A549 (cell line): ENCODE results near the gene CYLD. TPM values are rescaled to one million over a fixed set of nuclear protein-coding genes. Genes with fewer than 3 reads are reported as not detected.

ENCODE experiments used
- ATAC-seq, 2 experiments: fragments of 200-7000 bp in 1 of 2; fragments of >200 bp in 1 of 2; cut with Nextera tagmentation in 1 of 2; cut with Tn5 transposase in 1 of 2; 3 replicates each; pipeline versions ENCODE4 v1.8.0 to v1.9.1; 2018 to 2020; ENCODE audit warnings: mild to moderate bottlenecking in 1 of 2, moderate library complexity in 1 of 2
- CTCF ChIA-PET: fragments of 300-600 bp; sonication (Branson Sonifier 250); formaldehyde crosslinking; extraction: SDS; loops from one replicate; lab custom pipeline; 2021; ENCODE audit warnings: antibody characterized with exemption, inconsistent platforms; lab: Yijun Ruan, JAX
- POLR2A ChIA-PET: fragments of 350-600 bp; formaldehyde crosslinking; extraction: SDS; loops from one replicate; lab custom pipeline; 2021; ENCODE audit warnings: antibody characterized with exemption, inconsistent platforms; lab: Yijun Ruan, JAX
- DNase-seq, 2 experiments: peaks; one replicate each; pipeline versions ENCODE4 v3.0.0 to v3.0.0-alpha.2; 2011 to 2016; ENCODE audit warnings: low read depth in 1 of 2, low spot score in 1 of 2
- FAIRE-seq: peaks from 2 replicates; lab custom pipeline; 2011; peaks lifted over from hg19 to GRCh38; lab: Jason Lieb, UNC
- H3K27ac ChIP-seq, 2 experiments: fragments of >200 bp; sonication (Bioruptor Twin); formaldehyde crosslinking; 3 replicates each; pipeline ENCODE4 v1.5.1; 2016 to 2017
- H3K4me1 ChIP-seq: fragments of >200 bp; sonication (Bioruptor Twin); formaldehyde crosslinking; 3 replicates; pipeline ENCODE4 v1.6.1; 2016
- H3K4me2 ChIP-seq: fragments of >200 bp; sonication (Bioruptor Twin); formaldehyde crosslinking; 3 replicates; pipeline ENCODE4 v1.6.1; 2016
- H3K4me3 ChIP-seq: fragments of >200 bp; sonication (Bioruptor Twin); formaldehyde crosslinking; 3 replicates; pipeline ENCODE4 v1.5.1; 2016
- H3K9me3 ChIP-seq: fragments of >200 bp; sonication (Bioruptor Twin); formaldehyde crosslinking; 3 replicates; pipeline ENCODE4 v1.6.1; 2016
- ATOH8 ChIP-seq: fragments of 250-450 bp; sonication (Bioruptor Pico); IDR thresholded peaks from 2 replicates; pipeline ENCODE4 v1.5.0; 2020; ENCODE audit warnings: low read depth, mild to moderate bottlenecking, moderate library complexity
- BCL3 ChIP-seq: fragments of >200 bp; sonication (Bioruptor Twin); formaldehyde crosslinking; IDR thresholded peaks from 3 replicates; pipeline ENCODE4 v1.6.1; 2016
- CEBPB ChIP-seq, 2 experiments: fragments of >200 bp in 1 of 2; sonication (Bioruptor Twin) in 1 of 2; formaldehyde crosslinking in 1 of 2; IDR thresholded peaks; 2 replicates each; pipeline ENCODE4 v1.6.1; 2012 to 2016
- CHD4 ChIP-seq: fragments of 200-600 bp; sonication (generic); IDR thresholded peaks from 2 replicates; pipeline ENCODE4 v1.6.1; 2016; ENCODE audit warnings: antibody characterized with exemption, mild to moderate bottlenecking, borderline replicate concordance
- E2F6 ChIP-seq: IDR thresholded peaks from 2 replicates; pipeline ENCODE4 v1.6.1; 2012; ENCODE audit warnings: low read depth, borderline replicate concordance
- EHF ChIP-seq: fragments of 250-450 bp; sonication (Bioruptor Pico); IDR thresholded peaks from 2 replicates; pipeline ENCODE4 v1.5.0; 2020; ENCODE audit warnings: mild to moderate bottlenecking
- EP300 ChIP-seq, 2 experiments: fragments of >200 bp; sonication (Bioruptor Twin); formaldehyde crosslinking; IDR thresholded peaks; 2 replicates in 1 of 2; 3 replicates in 1 of 2; pipeline ENCODE4 v1.6.1; 2016 to 2017
- ESRRA ChIP-seq: fragments of 150-350 bp; IDR thresholded peaks from 2 replicates; pipeline ENCODE4 v1.6.1; 2014; ENCODE audit warnings: mild to moderate bottlenecking, low read length, borderline replicate concordance
- FOSB ChIP-seq: fragments of 250-450 bp; sonication (Bioruptor Pico); IDR thresholded peaks from 2 replicates; pipeline ENCODE4 v1.5.0; 2020; ENCODE audit warnings: mild to moderate bottlenecking, moderate library complexity
- FOSL2 ChIP-seq, 2 experiments: fragments of 450-650 bp in 1 of 2; fragments of >200 bp in 1 of 2; sonication (Bioruptor Twin) in 1 of 2; formaldehyde crosslinking; IDR thresholded peaks; 2 replicates each; pipeline versions ENCODE4 v1.5.0 to v1.6.1; 2016 to 2020; ENCODE audit warnings: mild to moderate bottlenecking in 1 of 2, moderate library complexity in 1 of 2
- FOXS1 ChIP-seq: fragments of 250-450 bp; sonication (Bioruptor Pico); IDR thresholded peaks from 2 replicates; pipeline ENCODE4 v1.5.0; 2020; ENCODE audit warnings: mild to moderate bottlenecking, moderate library complexity
- HES2 ChIP-seq: fragments of >200 bp; sonication (Bioruptor Twin); formaldehyde crosslinking; IDR thresholded peaks from 2 replicates; pipeline ENCODE4 v1.6.1; 2016
- HEYL ChIP-seq: fragments of 250-450 bp; sonication (Bioruptor Pico); IDR thresholded peaks from 2 replicates; pipeline ENCODE4 v1.8.0; 2021; ENCODE audit warnings: mild to moderate bottlenecking, moderate library complexity
- HMGXB4 ChIP-seq: fragments of 250-450 bp; sonication (Bioruptor Pico); IDR thresholded peaks from 2 replicates; pipeline ENCODE4 v1.5.0; 2021; ENCODE audit warnings: mild to moderate bottlenecking, moderate library complexity, borderline replicate concordance
- HOXA7 ChIP-seq: fragments of 250-450 bp; sonication (Bioruptor Pico); IDR thresholded peaks from 2 replicates; pipeline ENCODE4 v1.5.0; 2020; ENCODE audit warnings: mild to moderate bottlenecking, moderate library complexity
- JUN ChIP-seq, 2 experiments: fragments of >200 bp; sonication (Bioruptor Twin); formaldehyde crosslinking; IDR thresholded peaks; 2 replicates in 1 of 2; 3 replicates in 1 of 2; pipeline ENCODE4 v1.6.1; 2016 to 2017
- JUNB ChIP-seq: fragments of >200 bp; sonication (Bioruptor Twin); formaldehyde crosslinking; IDR thresholded peaks from 2 replicates; pipeline ENCODE4 v1.6.1; 2016
- KDM5A ChIP-seq: fragments of 200-600 bp; sonication (generic); IDR thresholded peaks from 2 replicates; pipeline ENCODE4 v1.6.1; 2016; ENCODE audit warnings: antibody characterized with exemption, mild to moderate bottlenecking
- MAFK ChIP-seq: fragments of 450-650 bp; IDR thresholded peaks from 2 replicates; pipeline ENCODE4 v1.6.1; 2014; ENCODE audit not compliant: partially characterized antibody
- MAX ChIP-seq: IDR thresholded peaks from 2 replicates; pipeline ENCODE4 v1.6.1; 2012
- MAZ ChIP-seq: fragments of 150-350 bp; IDR thresholded peaks from 2 replicates; pipeline ENCODE4 v1.6.1; 2014; ENCODE audit warnings: antibody characterized with exemption, low read depth, low read length, borderline replicate concordance
- NR3C1 ChIP-seq: fragments of >200 bp; sonication (Bioruptor Twin); formaldehyde crosslinking; IDR thresholded peaks from 3 replicates; pipeline ENCODE4 v1.6.1; 2017
- RARB ChIP-seq: fragments of 250-450 bp; sonication (Bioruptor Pico); IDR thresholded peaks from 2 replicates; pipeline ENCODE4 v1.8.0; 2021; ENCODE audit warnings: mild to moderate bottlenecking, moderate library complexity
- RFX5 ChIP-seq: fragments of 450-650 bp; IDR thresholded peaks from 2 replicates; pipeline ENCODE4 v1.7.1; 2014; ENCODE audit warnings: antibody characterized with exemption, mild to moderate bottlenecking, moderate library complexity
- SREBF2 ChIP-seq: fragments of 450-650 bp; IDR thresholded peaks from 2 replicates; pipeline ENCODE4 v1.6.1; 2014; ENCODE audit warnings: mild to moderate bottlenecking, moderate library complexity
- USF2 ChIP-seq: fragments of 450-650 bp; IDR thresholded peaks from 2 replicates; pipeline ENCODE4 v1.6.1; 2014; ENCODE audit warnings: antibody characterized with exemption
- ZFP36 ChIP-seq: fragments of 450-650 bp; IDR thresholded peaks from 2 replicates; pipeline ENCODE4 v1.6.1; 2014; ENCODE audit warnings: borderline replicate concordance; ENCODE audit not compliant: partially characterized antibody
- ZNF302 ChIP-seq: fragments of 250-450 bp; sonication (Bioruptor Pico); IDR thresholded peaks from 2 replicates; pipeline ENCODE4 v1.9.0; 2021; ENCODE audit warnings: inconsistent platforms, mild to moderate bottlenecking, moderate library complexity
- ZSCAN20 ChIP-seq: fragments of 250-450 bp; sonication (Bioruptor Pico); IDR thresholded peaks from 2 replicates; pipeline ENCODE4 v1.8.0; 2022; ENCODE audit warnings: mild to moderate bottlenecking, moderate library complexity
- WGBS: methylation state at CpG from one replicate; pipeline ENCODE4 v1.1.6; 2017; ENCODE audit errors: missing lambda C conversion rate; 5-methylcytosine and 5-hydroxymethylcytosine counted together
- polyA plus RNA-seq, 4 experiments: library from polyadenylated mRNA; depleted of rRNA in 3 of 4; stranded (reverse); fragments of >200 nt; fragmentation: RNase III in 1 of 4; extraction: RNeasy Plus Mini Kit Qiagen cat#74134 plus additional on column Dnase treatment in 1 of 4; gene quantifications; 2 replicates in 3 of 4; 3 replicates in 1 of 4; pipeline ENCODE4 v1.2.3, GENCODE V29; 2011 to 2017

Gene CYLD
- polyA plus RNA-seq, 2 of the 4 experiments (the other 2 are of a cell fraction): 6.5 to 12.7 TPM

GRCh38 chr16:50828164-50828702, 86.3 kb downstream of the CYLD start:
- FAIRE-seq (no peak), ATAC-seq (no peak), DNase-seq (no peak)
- Histone ChIP-seq H3K4me3 (no peak overlapping the region), H3K4me1 (no peaks in the 10 kb centered on the region), H3K27ac (no peak overlapping the region), H3K4me2 (no peak overlapping the region), H3K9me3 (no peaks in the 10 kb centered on the region; the same call in 2 of the 3 replicates)
- TF ChIP-seq RFX5: no peak
- TF ChIP-seq HOXA7 (CRISPR knock-in tag): no peak
- no peak for TF ChIP-seq ZSCAN20 (CRISPR knock-in tag)
- no peak for TF ChIP-seq HEYL (CRISPR knock-in tag)
- no peak for TF ChIP-seq NR3C1
- no peak for TF ChIP-seq MAZ
- no peak for TF ChIP-seq SREBF2
- no peak for TF ChIP-seq USF2
- TF ChIP-seq MAX: no peak
- no peak for TF ChIP-seq MAFK
- WGBS: 9% methylated on average over 1 of the region's 1 CpG
- CTCF ChIA-PET: interaction anchor here (3.9 kb wide), 1 partner anchor 22 kb away, joined by 15 read pairs; no protein-coding TSS in a partner anchor
- POLR2A ChIA-PET: no interaction called here

GRCh38 chr16:50830698-50831097, 88.8 kb downstream of the CYLD start:
- POLR2A ChIA-PET: no interaction called here
- no peak for ATAC-seq
- no peak for DNase-seq
- Histone ChIP-seq H3K4me2 (no peak overlapping the region), H3K27ac (no peak overlapping the region), H3K4me1 (no peaks in the 10 kb centered on the region), H3K4me3 (no peak overlapping the region)
- CTCF ChIA-PET: no interaction called here
- no peak for FAIRE-seq
- no peak for TF ChIP-seq JUNB
- TF ChIP-seq CHD4: no peak
- TF ChIP-seq JUN (IDR thresholded peaks at IDR 0.05): no peak
- no peak for TF ChIP-seq ESRRA
- no peak for TF ChIP-seq FOSB (CRISPR knock-in tag)
- TF ChIP-seq FOXS1 (CRISPR knock-in tag): no peak
- no peak for TF ChIP-seq KDM5A
- TF ChIP-seq ATOH8 (CRISPR knock-in tag): no peak
- TF ChIP-seq HOXA7 (CRISPR knock-in tag): no peak
- TF ChIP-seq ZSCAN20 (CRISPR knock-in tag): no peak
- no peak for TF ChIP-seq CEBPB (IDR thresholded peaks at IDR 0.05)
- no peak for TF ChIP-seq EHF
- TF ChIP-seq, all 56 proteins: peak for 0
- WGBS: 33% methylated on average over 5 of the region's 5 CpGs
- no peaks in the 10 kb centered on the region; the same call in 2 of the 3 replicates for H3K9me3 ChIP-seq

- 0% methylated on average over 1 of the region's 1 CpG for WGBS
- ATAC-seq (no peak), DNase-seq (no peak), FAIRE-seq (no peak)
- H3K4me2 ChIP-seq: no peak overlapping the region
- no peaks in the 10 kb centered on the region; the same call in 2 of the 3 replicates for H3K9me3 ChIP-seq
- no peak overlapping the region for H3K4me3 ChIP-seq
- ChIA-PET CTCF (interaction anchor here (0.6 to 1.0 kb wide), 2 partner anchors 25 to 449 kb away, joined by 3 to 5 read pairs; no protein-coding TSS in a partner anchor), POLR2A (interaction anchor here (0.8 kb wide), 1 partner anchor 18 kb away, joined by 3 read pairs; no protein-coding TSS in a partner anchor)
- no peaks in the 10 kb centered on the region for H3K4me1 ChIP-seq
- no peak overlapping the region for H3K27ac ChIP-seq
- no peak for TF ChIP-seq HMGXB4
- no peak for TF ChIP-seq JUNB
- no peak for TF ChIP-seq HES2
- TF ChIP-seq MAX: no peak
- no peak for TF ChIP-seq SREBF2
- no peak for TF ChIP-seq RARB
- no peak for TF ChIP-seq EP300 (IDR thresholded peaks at IDR 0.05)
- TF ChIP-seq ZNF302 (CRISPR knock-in tag): no peak
- no peak for TF ChIP-seq BCL3
- TF ChIP-seq ZFP36: no peak
- TF ChIP-seq E2F6: no peak
- TF ChIP-seq FOSL2 (IDR thresholded peaks at IDR 0.05): no peak
- TF ChIP-seq FOSL2 (CRISPR knock-in tag; IDR thresholded peaks at IDR 0.05): no peak
- TF ChIP-seq JUN (IDR thresholded peaks at IDR 0.05): no peak
- TF ChIP-seq HEYL (CRISPR knock-in tag): no peak
These were observed 89.9 kb downstream of the CYLD start for GRCh38 chr16:50831751-50832150.
